HG03558 (cell line): ENCODE measurements around the gene TMPRSS4.
"Not testable (repeated sequence)": the region's sequence is repeated elsewhere in the genome, so short reads cannot be mapped to it uniquely, and the experiment has no call there.

Experiments
- ATAC-seq: cut with Tn5 transposase; IDR thresholded peaks from one replicate; pipeline ENCODE4 v1.9.1; 2021; ENCODE audit warnings: moderate number of reproducible peaks; ENCODE audit not compliant: unreplicated experiment; ENCODE audit errors: extremely low read depth

The TMPRSS4 gene

DNA sequence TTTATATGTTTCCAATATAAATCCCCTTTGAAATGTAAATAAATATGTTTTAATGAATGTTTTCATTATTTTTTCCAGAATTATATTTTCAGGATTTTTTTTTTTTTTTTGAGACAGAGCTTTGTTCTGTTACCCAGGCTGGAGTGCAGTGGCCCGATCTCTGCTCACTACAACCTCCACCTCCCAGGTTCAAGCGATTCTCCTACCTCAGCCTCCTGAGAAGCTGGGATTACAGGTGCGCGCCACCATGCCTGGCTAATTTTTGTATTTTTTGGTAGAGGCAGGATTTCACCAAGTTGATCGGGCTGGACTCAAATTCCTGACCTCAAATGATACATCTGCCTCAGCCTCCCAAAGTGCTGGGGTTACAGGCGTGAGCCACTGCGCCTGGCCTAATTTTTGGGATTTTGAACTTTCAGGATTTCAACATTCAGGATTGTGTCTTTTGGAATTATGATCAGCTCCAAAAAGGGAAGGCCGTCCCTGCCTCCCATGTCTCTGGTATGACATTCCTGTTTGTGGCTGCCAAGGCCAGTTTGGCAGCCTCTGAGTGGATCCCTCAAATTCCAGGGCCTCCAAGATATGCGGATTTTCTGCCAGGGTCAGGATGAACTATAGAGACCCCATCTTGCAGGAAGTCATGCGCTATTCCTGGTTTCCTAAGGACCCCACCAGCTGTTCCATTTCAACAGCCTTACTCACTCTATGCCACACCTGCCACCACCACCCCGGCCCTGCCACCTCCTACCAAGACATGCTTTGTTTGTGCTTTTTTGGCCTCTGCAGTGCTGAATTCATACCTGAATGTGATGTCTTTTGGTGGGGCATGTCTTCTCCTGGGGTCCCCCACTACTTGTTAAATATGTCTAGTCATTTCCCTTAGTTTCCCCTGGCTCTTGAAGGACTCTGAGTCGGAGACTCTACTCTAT lies 21.9 kb upstream of the TMPRSS4 start:
- ATAC-seq, result no peak

DNA sequence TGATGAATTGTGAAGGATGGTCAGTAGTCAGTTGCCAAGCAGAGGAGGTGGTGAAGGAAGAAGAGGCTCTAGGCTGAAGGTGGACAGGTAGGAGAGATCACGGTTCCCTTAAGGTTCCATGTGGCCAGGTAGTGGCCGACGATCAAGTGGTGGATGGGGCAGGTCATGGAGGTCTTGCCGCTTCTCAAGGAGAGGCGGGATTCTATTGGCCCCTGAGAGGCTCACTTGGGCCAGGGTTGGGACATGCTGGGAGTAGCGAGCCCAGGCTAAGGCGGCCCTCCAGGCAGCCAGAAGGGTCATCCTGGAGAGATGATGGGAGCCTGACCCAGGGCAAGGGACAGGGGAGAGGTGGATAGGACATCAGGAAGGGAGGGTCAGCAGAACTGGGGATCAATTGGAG lies 20.9 kb upstream of the TMPRSS4 start:
- ATAC-seq, result no peak

DNA sequence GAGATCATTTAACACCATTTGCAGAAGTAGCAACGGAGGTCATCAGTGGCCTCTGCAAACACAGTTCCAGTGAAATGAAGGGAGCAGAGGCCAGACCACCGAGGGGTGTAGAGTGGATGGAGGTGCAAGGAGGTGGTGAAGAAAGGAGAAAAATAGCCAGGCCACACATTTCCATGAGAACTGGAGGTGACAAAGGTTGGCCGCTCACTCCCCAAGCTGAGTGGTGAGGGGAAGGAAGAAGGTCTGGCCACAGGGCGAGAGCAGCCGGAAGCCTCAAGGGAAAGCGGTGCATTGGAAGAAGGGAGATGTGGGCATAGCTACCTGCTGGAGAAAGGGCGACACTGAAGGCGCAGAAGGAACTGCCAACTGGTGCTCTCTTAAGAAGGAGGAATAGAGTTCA lies 20.1 kb upstream of the TMPRSS4 start:
- ATAC-seq, result no peak

DNA sequence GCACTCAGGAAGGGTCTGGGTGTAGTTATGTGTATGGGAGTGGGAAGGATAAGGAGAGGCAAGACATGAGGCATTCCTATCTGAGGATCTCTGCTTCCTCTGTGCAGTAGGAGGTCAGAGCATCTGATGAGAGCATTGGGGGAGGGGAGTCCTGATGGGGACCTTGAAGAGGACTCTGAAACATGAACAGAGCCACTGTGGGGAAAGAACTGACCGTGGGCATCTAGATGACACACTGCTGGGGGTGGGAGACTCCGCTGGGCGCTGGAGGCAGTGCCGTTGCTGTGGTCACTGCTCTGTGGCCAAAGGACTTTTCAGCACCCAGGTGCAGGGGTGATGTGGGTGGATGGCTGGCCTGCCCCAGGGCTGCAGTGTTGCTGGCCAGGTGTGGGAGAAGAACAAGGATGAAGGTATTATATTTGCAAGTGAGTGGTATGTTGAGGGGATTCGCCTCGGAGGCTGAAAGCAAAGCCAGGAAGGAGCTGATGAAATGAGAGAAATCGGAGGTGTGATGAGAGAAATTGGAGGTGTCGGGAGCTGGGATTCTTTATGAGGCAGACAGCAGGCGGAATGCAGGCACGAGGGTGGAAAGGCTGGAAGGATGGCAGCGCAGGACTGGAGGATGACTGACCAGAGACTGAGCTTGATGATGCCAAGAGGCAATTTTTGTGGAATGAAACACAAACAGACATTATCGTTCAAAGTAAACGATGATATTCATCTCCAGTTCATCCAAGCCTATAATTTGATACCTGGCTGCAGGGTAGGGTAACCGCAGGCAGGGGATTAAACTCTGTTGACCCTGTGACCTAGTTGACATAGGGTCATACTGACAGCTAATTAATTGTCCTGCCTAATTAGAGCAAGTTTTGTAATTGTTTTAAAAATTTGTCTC lies 19.4 kb upstream of the TMPRSS4 start:
- no peak for ATAC-seq

DNA sequence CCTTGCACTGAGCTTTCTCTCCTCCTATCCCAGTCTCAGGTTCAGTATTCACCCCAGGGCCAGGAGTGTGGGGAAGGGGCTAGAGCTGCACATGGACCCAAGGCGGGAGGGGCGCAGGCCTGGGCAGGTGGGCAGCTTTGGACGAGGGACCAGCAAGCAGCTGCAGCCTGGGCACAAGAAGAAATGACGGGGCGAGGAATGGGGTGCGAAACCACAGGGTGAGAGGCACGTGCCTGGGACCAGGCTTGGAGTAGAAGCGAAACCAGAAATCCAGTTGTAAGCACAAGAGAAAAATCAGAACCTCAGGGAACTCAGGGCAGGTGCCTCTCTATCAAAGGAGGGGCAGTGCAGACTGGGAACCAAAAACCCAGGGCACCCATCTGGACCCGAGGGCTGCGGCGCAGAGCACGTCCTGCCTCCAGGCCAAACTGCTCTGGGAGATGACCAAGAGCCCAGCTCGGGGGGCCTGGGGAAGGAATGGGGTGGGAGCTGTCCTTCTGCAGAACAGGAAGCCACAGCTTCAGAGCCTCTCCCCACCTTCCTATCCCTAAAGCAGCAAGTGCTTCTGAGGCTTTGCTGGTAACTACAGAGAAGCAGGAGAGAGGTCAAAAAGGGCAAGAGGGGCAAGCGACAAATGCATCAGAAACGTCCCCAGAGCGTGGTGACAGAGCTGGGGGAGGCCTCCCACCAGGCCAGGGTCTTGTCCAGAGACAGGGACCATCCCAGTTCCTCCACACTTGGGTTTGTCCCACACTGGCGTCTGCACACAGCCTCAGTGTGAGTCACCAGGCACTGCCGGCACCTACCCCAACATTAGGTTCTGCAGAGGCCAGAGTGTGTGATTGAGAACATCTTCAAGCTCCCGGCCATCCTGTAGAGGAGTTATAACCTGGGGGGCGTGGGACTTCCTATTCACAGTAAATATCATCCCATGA lies 18.3 kb upstream of the TMPRSS4 start:
- ATAC-seq, result no peak

DNA sequence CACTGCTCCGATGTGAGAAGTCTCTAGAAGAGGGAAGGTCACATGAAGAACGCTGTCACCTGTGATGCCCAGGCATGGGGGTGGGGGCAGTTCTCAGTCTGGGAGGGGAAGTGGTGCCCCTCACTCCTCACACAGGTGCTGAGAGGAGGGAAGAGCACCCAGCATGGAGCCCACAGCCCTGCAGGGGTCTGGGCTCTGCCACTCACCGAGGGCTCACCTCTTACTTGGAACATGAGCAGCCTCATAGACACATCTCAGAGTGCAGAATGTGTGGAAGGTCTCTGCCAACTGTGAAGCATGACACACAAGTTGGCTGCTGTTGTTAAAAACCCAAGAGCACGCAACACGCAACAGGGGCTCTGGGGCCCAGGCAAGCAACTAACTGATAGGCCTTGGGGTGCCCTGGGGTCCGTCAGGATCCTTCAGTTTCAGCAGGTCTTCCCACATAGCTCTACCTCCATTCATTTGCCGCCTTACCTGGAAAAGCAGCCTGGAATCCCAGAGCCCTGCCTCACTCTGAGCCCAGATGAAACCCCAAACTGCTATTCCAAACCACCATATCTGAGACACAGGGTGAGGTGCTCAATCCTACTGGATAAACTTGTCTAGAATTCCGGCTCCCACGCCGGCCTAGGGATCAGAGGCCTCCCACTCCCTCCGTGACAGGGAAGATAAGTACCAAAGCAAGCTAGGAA lies 17.5 kb upstream of the TMPRSS4 start:
- ATAC-seq, result no peak

DNA sequence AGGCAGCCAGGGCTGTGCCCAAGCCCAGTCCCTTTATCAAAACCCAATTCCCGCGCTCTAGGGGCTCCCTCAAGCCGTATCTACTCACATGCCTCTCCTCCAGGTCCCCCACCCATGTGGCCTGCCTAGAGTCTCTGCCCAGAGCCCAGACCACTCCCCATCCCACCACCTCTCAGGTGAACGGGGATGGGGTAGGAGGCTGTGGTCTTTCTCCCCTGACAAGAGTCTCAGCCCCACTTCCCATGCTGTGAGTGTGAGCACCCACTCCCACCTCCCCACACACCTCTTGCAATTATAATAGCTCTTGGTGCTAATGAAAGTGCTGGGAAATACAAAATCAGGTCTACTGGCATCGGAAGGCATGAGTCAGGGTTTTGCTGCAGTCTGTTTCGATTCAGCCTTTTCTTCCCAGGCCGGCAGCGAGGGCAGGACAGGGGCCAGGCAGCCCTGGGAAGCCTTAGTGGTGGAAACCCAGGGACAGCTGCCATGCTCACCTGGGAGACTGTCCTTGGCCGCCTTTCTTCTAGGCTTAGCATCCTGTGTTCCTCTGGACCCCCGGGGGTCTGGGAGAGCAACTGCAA lies 16.7 kb upstream of the TMPRSS4 start:
- no peak for ATAC-seq

DNA sequence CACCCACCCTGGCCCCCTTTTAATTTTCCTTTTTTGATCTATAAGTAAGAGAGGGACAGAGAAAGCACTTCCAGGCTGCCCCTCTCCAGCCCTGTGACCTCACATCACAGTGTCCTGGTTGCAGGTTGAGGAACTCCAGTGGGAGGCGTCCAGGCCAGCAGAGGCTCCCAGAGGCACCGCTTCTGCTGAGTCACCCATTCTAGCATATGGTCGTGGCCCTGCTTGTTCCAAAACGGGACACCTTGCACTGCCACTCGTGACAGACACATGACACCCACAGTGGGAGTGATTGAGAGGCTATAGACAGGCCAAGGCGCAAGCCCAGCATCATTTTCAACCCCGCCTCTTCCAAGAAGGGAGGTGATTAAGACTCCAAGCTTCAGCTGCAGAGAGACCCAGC lies 16.0 kb upstream of the TMPRSS4 start:
- no peak for ATAC-seq

DNA sequence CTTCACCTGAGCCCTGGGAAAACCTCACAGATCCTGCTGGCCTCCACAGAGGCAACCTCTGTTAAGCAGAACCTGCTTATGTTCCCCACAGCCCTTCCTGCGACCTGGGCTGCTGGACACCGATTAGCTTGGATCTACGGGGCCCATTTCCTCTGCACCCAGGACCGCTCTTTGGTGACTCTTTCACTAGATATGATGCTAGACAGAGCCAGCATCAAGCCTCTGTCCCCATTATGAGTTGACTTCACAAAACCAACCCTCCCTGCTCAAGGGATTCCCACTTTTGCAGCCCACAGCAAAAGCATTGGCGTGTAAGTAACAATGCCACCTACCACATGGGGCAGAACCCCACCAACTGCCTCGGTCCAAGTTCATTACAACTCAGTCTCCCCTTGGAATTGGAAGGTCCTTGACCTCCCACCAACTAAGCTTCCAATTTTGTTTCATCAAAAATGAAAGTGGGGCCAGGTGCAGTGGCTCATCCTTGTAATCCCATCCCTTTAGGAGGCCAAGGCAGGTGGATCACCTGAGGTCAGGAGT lies 15.2 kb upstream of the TMPRSS4 start:
- no peak for ATAC-seq

DNA sequence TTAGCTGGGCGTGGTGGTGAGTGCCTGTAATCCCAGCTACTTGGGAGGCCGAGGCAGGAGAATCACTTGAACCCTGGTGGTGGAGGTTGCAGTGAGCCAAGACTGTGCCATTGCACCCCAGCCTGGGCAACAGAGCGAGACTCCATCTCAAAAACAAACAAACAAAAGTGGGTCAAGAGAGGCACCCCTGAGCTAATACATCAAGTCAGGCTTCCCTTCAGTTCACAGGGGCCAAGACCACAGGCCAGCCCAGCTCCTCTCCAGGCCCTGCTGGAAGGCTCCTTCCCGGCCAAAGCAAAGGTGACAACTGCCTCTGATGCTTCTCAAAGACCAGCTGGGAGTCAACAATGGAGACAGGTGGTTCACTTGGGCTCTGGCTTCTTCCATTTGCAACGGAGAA lies 14.7 kb upstream of the TMPRSS4 start:
- not testable (repeated sequence) for ATAC-seq

DNA sequence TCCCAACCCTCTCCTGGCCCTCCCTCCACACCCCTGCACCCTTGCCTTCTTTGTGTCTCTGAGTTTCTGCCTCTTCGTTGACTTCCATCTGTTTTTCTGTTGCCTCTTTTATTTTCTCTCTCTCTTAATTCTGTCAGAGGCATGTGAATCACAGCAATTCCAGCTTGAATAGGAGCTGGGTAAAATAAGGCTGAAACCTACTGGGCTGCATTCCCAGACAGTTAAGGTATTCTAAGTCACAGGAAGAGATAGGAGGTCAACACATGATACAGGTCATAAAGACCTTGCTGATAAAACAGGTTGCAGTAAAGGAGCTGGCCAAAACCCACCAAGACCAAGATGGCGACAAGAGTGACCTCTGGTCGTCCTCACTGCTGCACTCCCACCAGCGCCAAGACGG lies 14.2 kb upstream of the TMPRSS4 start:
- not testable (repeated sequence) for ATAC-seq

DNA sequence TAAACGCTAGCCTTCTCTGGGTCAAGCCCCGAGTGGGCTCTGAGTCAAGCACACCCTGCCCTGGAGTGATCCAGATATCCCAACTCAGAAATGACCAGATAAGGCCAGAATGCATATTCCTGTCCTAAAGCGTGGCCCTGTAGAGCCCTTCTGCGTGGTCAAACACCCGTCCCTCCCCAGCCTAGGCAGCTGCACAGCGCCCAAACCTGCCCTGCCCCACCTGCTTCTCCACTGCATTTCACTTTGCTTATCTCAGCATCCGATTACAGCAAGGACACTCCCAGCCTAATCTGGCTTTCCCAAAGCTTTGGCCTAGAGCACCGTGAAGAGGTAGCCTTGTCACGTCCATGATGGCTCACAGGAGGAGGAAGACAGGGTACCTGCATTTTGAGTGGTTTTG lies 11.9 kb upstream of the TMPRSS4 start:
- no peak for ATAC-seq

DNA sequence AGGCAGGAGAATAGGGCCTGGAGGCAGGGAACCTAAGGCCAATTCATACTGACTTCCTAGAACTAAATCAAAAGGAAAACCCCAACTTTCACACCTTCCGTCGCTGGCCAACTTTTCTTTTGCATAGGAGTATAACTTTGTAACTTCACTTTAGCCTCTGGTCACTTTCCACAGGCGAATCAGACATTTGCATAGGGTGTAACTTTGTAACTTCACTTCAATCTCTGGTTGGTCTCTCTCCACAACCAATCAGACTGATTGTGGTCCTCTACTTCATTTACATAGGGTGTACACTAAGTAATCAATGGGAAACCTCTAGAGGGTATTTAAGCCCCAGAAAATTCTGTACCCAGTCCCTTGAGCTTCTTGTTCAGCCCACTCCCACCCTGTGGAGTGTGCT lies 11.5 kb upstream of the TMPRSS4 start:
- ATAC-seq, result no peak

DNA sequence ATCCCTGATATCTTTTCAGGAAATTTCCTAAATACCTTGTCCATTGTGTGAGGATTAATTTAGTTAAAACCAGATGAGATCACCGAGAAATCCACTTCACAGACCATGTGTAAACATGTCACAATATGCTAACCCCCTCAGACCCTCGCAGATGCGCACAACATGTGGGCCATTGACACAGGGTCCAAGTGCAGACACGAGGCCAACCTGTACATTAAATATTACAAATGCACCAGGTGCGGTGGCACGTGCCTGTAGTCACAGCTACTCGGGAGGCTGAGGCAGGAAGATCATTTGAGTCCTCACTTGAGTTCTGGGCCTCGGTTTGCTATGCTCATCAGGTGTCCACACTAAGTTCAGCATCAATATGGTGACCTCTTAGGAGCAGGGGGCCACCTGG lies 9.9 kb upstream of the TMPRSS4 start:
- ATAC-seq, result no peak

DNA sequence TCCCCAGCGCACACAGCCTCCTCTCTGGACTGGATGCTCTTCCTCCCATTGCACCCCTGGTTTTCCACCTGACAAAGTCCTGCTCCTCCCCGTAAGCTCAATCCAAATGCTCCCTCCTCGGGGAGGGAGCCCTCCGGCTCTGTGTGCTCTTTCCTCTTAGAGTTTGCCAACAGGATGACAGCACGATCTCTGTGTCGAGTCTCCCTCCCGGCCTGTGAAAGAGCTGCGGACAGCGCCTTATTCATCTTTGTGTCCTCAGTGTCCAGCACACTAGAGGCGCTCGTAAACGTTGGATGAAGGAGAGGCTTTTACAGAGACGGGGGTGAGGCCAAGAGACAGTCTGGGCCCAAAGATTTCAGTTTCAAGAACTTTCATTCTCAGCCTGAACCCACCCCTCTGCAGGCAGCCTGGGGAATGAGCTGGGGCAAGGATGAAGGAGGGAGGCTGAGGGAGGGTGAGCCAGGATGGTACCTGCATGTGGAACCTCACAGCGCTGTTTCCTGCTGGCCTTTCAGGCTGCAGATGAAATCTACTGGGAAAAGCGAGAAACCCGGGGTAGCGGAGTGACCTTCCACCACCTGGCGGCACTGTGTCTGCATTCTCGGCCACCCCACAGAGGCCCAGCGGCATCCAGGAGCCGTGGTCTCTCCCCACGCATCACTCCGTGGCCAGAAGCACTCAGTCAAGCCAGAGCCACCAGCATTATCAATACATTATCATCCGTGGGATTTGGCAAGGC lies 8.5 kb upstream of the TMPRSS4 start:
- ATAC-seq, result no peak

DNA sequence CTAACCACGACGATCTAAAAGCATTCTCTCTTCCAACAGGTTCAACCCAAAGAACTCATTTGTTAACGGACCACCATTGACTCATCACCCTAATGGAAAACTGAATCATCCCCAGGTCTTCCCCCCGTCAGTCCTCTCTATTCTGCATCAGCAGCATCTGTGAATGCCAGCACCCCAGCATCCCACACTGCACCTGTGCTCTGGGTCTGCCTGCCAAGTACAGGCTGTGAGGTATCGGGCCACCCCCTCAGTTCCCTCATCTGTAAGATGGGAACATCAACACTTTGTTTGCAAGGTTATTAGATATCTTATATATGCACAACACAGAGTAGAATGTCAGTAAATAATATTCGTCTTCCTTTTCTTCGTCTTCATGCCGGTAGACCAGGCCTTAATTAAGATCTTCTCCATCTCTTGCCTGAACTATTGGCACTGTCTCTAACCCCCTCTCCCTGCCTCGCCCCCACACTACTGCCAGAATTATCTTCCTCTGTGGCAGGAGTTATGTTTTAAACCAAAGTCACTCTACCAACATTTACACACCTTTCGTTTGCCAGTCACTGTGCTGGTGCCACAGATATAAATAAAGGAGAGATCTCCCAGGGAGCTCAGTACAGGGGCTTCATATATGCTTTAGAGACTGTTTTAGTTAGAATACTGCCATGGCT lies 7.8 kb upstream of the TMPRSS4 start:
- no peak for ATAC-seq

DNA sequence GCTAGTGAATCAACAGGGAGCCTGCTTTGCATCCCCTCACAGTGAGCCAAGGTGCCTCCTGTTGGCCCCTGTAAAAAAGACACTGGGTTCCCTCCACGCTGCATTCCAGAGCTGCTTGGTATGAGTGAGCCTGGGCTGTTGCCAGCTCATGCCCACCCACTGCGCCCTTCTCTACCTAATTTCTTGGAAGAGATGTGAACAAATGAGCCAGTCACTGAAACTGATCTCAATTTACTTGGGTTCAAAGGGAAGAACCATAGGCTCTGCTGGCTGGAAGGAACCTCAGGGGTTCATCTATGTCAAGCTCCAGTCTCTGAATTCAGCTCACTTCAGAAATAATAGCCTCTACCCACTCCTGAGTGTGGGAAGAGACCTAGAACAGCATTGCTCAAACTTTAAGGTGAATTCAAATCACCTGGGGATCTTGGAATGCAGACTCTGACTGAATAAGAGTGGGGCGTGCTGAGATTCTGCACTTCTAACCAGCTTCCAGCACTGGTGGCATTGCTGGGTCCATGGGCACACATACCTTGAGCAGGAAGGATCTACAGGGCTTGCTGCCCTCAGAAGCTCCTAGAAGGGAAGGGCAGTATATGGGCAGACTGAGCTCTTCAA lies 5.4 kb upstream of the TMPRSS4 start:
- no peak for ATAC-seq
